Loucy (cell line): ENCODE data around the gene KRTAP20-3.

ENCODE experiments used
- EZH2phosphoT487 ChIP-seq: fragments of 200-600 bp; IDR thresholded peaks from 2 replicates; pipeline ENCODE4 v1.6.1; 2018; ENCODE audit warnings: antibody characterized with exemption, mild to moderate bottlenecking, moderate library complexity, borderline replicate concordance
- TF ChIP-seq, protein P1 (sequence below): fragments of 200-600 bp; sonication (generic); conservative IDR thresholded peaks from 2 replicates; pipeline ENCODE4 v1.5.1; 2014; ENCODE audit warnings: mild to moderate bottlenecking, antibody characterized with exemption, low read length

DNA sequence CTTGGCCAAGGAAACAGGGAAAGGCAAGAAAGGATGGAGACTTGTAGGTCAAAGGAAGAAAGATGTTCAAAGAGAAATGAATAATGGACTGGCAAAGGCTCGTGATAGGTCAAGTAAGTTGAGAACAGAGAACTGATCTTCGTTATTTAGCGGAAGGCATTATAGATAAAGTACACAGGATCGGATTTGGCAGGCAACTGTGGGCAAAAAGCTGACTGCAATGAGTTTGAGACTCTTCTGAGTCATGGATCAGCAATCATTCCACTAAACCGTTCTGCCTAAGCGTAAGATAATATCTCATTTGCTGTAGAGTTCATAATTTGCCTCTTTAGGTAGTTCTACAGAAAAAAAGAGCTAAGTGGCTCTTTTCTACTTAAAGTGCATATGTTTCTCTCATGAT is 41.8 kb downstream of the KRTAP20-3 start:
- TF ChIP-seq, protein P1, sequence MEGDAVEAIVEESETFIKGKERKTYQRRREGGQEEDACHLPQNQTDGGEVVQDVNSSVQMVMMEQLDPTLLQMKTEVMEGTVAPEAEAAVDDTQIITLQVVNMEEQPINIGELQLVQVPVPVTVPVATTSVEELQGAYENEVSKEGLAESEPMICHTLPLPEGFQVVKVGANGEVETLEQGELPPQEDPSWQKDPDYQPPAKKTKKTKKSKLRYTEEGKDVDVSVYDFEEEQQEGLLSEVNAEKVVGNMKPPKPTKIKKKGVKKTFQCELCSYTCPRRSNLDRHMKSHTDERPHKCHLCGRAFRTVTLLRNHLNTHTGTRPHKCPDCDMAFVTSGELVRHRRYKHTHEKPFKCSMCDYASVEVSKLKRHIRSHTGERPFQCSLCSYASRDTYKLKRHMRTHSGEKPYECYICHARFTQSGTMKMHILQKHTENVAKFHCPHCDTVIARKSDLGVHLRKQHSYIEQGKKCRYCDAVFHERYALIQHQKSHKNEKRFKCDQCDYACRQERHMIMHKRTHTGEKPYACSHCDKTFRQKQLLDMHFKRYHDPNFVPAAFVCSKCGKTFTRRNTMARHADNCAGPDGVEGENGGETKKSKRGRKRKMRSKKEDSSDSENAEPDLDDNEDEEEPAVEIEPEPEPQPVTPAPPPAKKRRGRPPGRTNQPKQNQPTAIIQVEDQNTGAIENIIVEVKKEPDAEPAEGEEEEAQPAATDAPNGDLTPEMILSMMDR, result no peak
- TF ChIP-seq EZH2phosphoT487, result no peak
